ENCODE data around the gene ACSF2. TPM values are rescaled to one million over a fixed set of nuclear protein-coding genes. Genes with fewer than 3 reads are reported as not detected.
A peak's percentile ranks its signal among the peaks of the same experiment; 100 is the strongest.
"Not testable (repeated sequence)": the region's sequence is repeated elsewhere in the genome, so short reads cannot be mapped to it uniquely, and the experiment has no call there.

ACSF2 gene
- total RNA-seq, 1 donor from 2014 or later: 28.8 TPM

DNA sequence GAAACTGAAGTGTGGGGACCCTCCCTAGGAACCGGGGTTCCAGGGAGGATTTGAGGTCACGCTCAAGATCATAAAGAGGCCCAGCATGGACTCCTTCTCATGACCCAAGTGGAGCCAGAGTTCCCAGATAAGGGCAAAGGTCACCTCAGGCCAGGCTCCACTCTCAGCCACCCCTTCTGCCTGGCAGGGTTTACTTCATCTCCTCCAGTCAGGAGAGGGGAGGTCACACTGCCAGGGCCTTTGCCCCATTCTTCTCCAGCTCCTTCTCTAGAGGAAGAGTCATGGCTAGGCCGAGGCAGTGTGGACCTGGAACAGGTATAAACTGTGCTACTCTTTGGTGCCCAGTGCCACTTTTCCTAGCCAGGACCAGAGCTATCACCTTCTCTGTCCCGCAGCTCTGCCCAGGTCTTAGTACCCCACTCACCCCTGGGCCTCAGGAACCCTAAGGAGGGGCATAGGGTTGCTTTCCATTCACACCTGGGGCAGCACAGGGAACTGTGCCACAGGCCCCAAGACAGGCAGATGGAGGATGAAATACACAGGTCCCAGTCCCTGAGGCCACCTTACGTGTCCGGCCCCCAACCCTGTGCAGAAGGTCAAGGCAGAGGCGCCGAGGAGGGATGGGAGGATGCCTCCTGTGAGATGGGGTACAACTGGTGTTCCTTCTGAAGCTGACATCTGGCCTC lies 879 bp upstream of the ACSF2 start:
- H4K20me1 ChIP-seq (ENCODE audit: low read depth): no peaks in the 10 kb centered on the region
- peaks cover 16% of the 10 kb centered on the region for H3K27me3 ChIP-seq
- Mint-ChIP-seq H3K4me3 (peak overlapping the region; percentile 85), H3K27me3 (ENCODE audit: insufficient read depth, low read depth) (no peaks in the 10 kb centered on the region), H3K9me3 (peaks cover 5% of the 10 kb centered on the region), H3K4me1 (peaks cover 21% of the 10 kb centered on the region), H3K27ac (no peak overlapping the region), H3K36me3 (no peaks in the 10 kb centered on the region)
- H2AFZ ChIP-seq (replicated peaks): peak overlapping the region; percentile 62
- peak overlapping the region; percentile 97 for H3K4me2 ChIP-seq
- H3K27ac ChIP-seq: no peak overlapping the region
- H3K4me3 ChIP-seq: peak overlapping the region; percentile 82
- TF ChIP-seq EZH2 (IDR thresholded peaks at IDR 0.05): no peak
- TF ChIP-seq, protein P1, sequence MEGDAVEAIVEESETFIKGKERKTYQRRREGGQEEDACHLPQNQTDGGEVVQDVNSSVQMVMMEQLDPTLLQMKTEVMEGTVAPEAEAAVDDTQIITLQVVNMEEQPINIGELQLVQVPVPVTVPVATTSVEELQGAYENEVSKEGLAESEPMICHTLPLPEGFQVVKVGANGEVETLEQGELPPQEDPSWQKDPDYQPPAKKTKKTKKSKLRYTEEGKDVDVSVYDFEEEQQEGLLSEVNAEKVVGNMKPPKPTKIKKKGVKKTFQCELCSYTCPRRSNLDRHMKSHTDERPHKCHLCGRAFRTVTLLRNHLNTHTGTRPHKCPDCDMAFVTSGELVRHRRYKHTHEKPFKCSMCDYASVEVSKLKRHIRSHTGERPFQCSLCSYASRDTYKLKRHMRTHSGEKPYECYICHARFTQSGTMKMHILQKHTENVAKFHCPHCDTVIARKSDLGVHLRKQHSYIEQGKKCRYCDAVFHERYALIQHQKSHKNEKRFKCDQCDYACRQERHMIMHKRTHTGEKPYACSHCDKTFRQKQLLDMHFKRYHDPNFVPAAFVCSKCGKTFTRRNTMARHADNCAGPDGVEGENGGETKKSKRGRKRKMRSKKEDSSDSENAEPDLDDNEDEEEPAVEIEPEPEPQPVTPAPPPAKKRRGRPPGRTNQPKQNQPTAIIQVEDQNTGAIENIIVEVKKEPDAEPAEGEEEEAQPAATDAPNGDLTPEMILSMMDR (IDR thresholded peaks at IDR 0.05): no peak
- no peak for TF ChIP-seq EZH2phosphoT487 (IDR thresholded peaks at IDR 0.05)
- no peak for DNase-seq (ENCODE audit: low spot score)
- H3K36me3 ChIP-seq: no peaks in the 10 kb centered on the region
- no peaks in the 10 kb centered on the region for H3K9me3 ChIP-seq (ENCODE audit: low read depth)
- peaks cover 17% of the 10 kb centered on the region for H3F3A ChIP-seq (ENCODE audit: low read depth)
- H3K9ac ChIP-seq: no peak overlapping the region
- peaks cover 13% of the 10 kb centered on the region for H3K4me1 ChIP-seq
- no peaks in the 10 kb centered on the region for H3K79me2 ChIP-seq (ENCODE audit: low read depth)

DNA sequence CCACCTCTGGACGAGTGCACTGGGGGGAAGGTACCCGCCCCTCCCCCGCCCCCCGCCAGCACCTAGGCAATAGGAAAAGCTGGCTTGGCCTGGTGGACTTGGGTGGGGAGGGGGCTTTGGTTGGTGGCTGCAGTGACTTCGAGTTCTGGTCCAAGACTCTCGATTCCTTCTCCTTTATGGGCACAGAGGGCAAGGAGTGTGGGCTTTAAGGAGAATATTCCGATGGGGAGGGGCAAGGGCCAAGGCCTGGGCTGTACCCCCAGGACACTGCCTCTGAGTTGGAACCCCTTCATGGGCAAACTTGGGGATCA lies 409 bp downstream of the ACSF2 start:
- Histone ChIP-seq H4K20me1 (ENCODE audit: low read depth) (no peaks in the 10 kb centered on the region), H3K36me3 (no peaks in the 10 kb centered on the region), H3K9ac (no peak overlapping the region), H2AFZ (replicated peaks) (peak overlapping the region; percentile 62), H3K4me2 (peak overlapping the region; percentile 97), H3F3A (ENCODE audit: low read depth) (peaks cover 17% of the 10 kb centered on the region), H3K27ac (no peak overlapping the region), H3K4me3 (peak overlapping the region; percentile 82), H3K9me3 (ENCODE audit: low read depth) (no peaks in the 10 kb centered on the region), H3K79me2 (ENCODE audit: low read depth) (no peaks in the 10 kb centered on the region), H3K4me1 (peaks cover 13% of the 10 kb centered on the region), H3K27me3 (peaks cover 16% of the 10 kb centered on the region)
- Mint-ChIP-seq H3K9me3 (no peaks in the 10 kb centered on the region), H3K27ac (no peak overlapping the region), H3K4me1 (peaks cover 26% of the 10 kb centered on the region), H3K27me3 (ENCODE audit: insufficient read depth, low read depth) (no peaks in the 10 kb centered on the region), H3K4me3 (peak overlapping the region; percentile 84), H3K36me3 (no peaks in the 10 kb centered on the region)
- DNase-seq (ENCODE audit: low spot score): no peak
- TF ChIP-seq EZH2phosphoT487 (IDR thresholded peaks at IDR 0.05) (no peak), EZH2 (IDR thresholded peaks at IDR 0.05) (no peak)
- TF ChIP-seq, protein P1 (IDR thresholded peaks at IDR 0.05): no peak

DNA sequence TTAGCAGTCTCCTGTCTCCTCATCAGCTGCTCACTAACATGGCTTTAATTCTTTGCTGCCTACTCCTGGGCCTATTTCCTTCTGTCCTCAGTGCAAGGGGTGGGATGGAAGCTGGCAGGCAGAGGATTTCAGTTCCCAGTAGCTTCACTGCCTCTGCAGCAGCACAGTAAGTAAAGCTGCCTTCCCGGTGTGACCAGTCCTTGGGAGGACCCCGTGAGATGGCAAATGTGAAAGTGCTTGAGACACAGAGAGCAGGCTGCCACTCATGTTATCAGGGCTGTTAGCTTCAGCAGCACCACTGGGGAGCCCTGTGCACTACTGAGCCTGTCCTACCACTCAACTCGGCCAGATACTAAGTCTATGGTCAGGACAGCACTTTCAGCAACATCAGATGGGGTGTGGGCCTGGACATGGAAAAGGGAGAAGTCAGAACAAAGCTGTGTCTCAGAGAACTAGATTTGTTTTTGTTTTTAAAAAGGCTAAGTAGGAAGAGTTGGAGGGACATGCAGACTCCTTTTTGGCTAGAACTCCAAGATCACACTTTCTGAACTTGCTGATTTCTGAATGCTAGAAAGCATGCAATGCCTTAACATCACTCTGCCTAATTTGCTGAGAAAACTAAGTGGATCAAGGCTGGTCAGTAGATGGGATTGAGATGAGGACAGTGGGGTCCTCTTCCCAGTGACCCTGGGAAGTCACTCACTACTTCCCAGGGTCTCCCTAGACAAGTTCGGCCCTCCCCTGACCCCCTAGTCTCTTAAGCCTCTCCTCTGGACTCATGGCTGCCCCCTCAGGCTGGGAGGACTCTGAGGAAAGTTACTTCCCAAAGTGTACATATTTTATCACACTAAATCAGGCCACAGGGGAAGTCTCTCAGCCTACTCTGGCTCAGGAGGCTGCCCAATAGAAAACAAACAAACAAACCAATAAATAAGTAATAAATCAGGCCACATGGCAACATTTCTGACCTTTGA lies 1.1 kb downstream of the ACSF2 start:
- Histone ChIP-seq H3K4me1 (peaks cover 13% of the 10 kb centered on the region), H3K27ac (no peak overlapping the region), H2AFZ (replicated peaks) (peak overlapping the region; percentile 62), H3K36me3 (no peaks in the 10 kb centered on the region), H4K20me1 (ENCODE audit: low read depth) (no peaks in the 10 kb centered on the region), H3F3A (ENCODE audit: low read depth) (peaks cover 17% of the 10 kb centered on the region), H3K9ac (no peak overlapping the region), H3K4me3 (peak overlapping the region; percentile 82), H3K9me3 (ENCODE audit: low read depth) (no peaks in the 10 kb centered on the region), H3K4me2 (peak overlapping the region; percentile 97), H3K79me2 (ENCODE audit: low read depth) (no peaks in the 10 kb centered on the region), H3K27me3 (peaks cover 16% of the 10 kb centered on the region)
- Mint-ChIP-seq H3K4me1 (peaks cover 27% of the 10 kb centered on the region), H3K9me3 (no peaks in the 10 kb centered on the region), H3K4me3 (peak overlapping the region; percentile 84), H3K27me3 (ENCODE audit: insufficient read depth, low read depth) (no peaks in the 10 kb centered on the region), H3K27ac (peak overlapping the region; percentile 34), H3K36me3 (no peaks in the 10 kb centered on the region)
- TF ChIP-seq, protein P1 (IDR thresholded peaks at IDR 0.05): peak; percentile 29
- no peak for TF ChIP-seq EZH2 (IDR thresholded peaks at IDR 0.05)
- peak; percentile 35 for DNase-seq (ENCODE audit: low spot score)

DNA sequence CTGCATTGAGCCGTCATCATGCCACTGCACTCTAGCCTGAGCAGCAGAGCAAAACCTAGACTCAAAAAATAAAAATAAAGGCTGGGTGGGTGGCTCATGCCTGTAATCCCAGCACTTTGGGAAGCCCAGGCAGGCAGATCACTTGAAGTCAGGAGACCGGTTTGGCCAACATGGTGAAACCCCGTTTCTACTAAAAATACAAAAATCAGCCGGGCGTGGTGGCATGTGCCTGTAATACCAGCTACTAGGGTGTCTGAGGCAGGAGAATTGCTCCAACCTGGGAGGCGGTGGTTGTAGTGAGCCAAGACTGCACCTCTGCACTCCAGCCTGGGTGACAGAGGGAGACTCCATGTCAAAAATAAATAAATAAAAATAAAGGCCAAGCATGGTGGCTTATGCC lies 2.1 kb downstream of the ACSF2 start:
- not testable (repeated sequence) for H4K20me1 ChIP-seq (ENCODE audit: low read depth); H3K79me2 ChIP-seq (ENCODE audit: low read depth); H3K36me3 ChIP-seq; H3K4me2 ChIP-seq; H3K9me3 Mint-ChIP-seq; H3K9ac ChIP-seq; H3K27ac ChIP-seq; H3K36me3 Mint-ChIP-seq; DNase-seq (ENCODE audit: low spot score); H2AFZ ChIP-seq (replicated peaks); H3K27me3 Mint-ChIP-seq (ENCODE audit: insufficient read depth, low read depth); H3K27ac Mint-ChIP-seq; H3K9me3 ChIP-seq (ENCODE audit: low read depth); H3K4me3 ChIP-seq
- Histone ChIP-seq H3K27me3 (peaks cover 16% of the 10 kb centered on the region), H3F3A (ENCODE audit: low read depth) (peaks cover 17% of the 10 kb centered on the region), H3K4me1 (peaks cover 13% of the 10 kb centered on the region)
- Mint-ChIP-seq H3K4me1 (peaks cover 27% of the 10 kb centered on the region), H3K4me3 (peak overlapping the region; percentile 84)

All from neural progenitor cell (in vitro differentiated cells).